GM23248 (cell line): ENCODE data around the gene GFPT1.

Experiments
- EZH2 ChIP-seq: fragments of 200-600 bp; sonication (generic); IDR thresholded peaks from 2 replicates; pipeline ENCODE4 v1.6.1; 2018; ENCODE audit warnings: antibody characterized with exemption, mild to moderate bottlenecking; ENCODE audit not compliant: insufficient read depth, poor library complexity, severe bottlenecking
- EZH2phosphoT487 ChIP-seq: fragments of 200-600 bp; sonication (generic); IDR thresholded peaks from 2 replicates; pipeline ENCODE4 v1.6.1; 2018; ENCODE audit warnings: antibody characterized with exemption, moderate library complexity, mild to moderate bottlenecking, low read depth; ENCODE audit not compliant: insufficient read depth

- no peak for TF ChIP-seq EZH2
- TF ChIP-seq EZH2phosphoT487, result no peak
Observed at GRCh38 chr2:69333352-69333751, 53.7 kb downstream of the GFPT1 start.
